ACC112 (cell line): Measurements from ENCODE around the gene EEF1A1.
"Not testable (repeated sequence)": the region's sequence is repeated elsewhere in the genome, so short reads cannot be mapped to it uniquely, and the experiment has no call there.

ENCODE experiments used
- H2AFZ ChIP-seq: fragments of 200-600 bp; sonication (generic); one replicate; pipeline ENCODE4 v1.6.0; 2017; ENCODE audit warnings: antibody characterized with exemption, low read length; ENCODE audit not compliant: unreplicated experiment
- H3K27ac ChIP-seq: fragments of 200-600 bp; sonication (generic); 2 replicates; pipeline ENCODE4 v1.5.1; 2014; ENCODE audit warnings: low read depth, mild to moderate bottlenecking, antibody characterized with exemption, low read length, moderate library complexity
- H3K27me3 ChIP-seq: fragments of 200-600 bp; sonication (generic); 2 replicates; pipeline ENCODE4 v1.6.1; 2014; ENCODE audit warnings: mild to moderate bottlenecking, antibody characterized with exemption, low read length, moderate library complexity, mixed read lengths; ENCODE audit not compliant: insufficient read depth
- H3K36me3 ChIP-seq: fragments of 200-600 bp; sonication (generic); 2 replicates; pipeline ENCODE4 v1.6.1; 2016; ENCODE audit warnings: mild to moderate bottlenecking, antibody characterized with exemption, low read length, moderate library complexity, mixed read lengths; ENCODE audit not compliant: insufficient read depth
- H3K4me1 ChIP-seq: fragments of 200-600 bp; sonication (generic); one replicate; pipeline ENCODE4 v1.6.1; 2016; ENCODE audit warnings: low read length, mixed read lengths; ENCODE audit not compliant: insufficient read depth, unreplicated experiment, control insufficient read depth
- H3K4me3 ChIP-seq: fragments of 200-600 bp; sonication (generic); 2 replicates; pipeline ENCODE4 v1.5.1; 2014; ENCODE audit warnings: mild to moderate bottlenecking, low read depth, low read length
- H3K79me2 ChIP-seq: fragments of 200-600 bp; sonication (generic); one replicate; pipeline ENCODE4 v1.6.0; 2016; ENCODE audit warnings: low read length; ENCODE audit not compliant: control insufficient read depth, unreplicated experiment, insufficient read depth

The EEF1A1 gene

GRCh38 chr6:73520688-73521350 is at the start of gene EEF1A1:
EEF1A1 (minus strand) TSS chr6:73521032; CDS start chr6:73520026, 1,006 bp downstream.
- Histone ChIP-seq H3K4me3 (peak within 1 kb of the TSS; percentile 99), H3K4me1 (peaks cover 37% of the 10 kb centered on the region), H3K27ac (peak within 1 kb of the TSS; percentile 99), H3K27me3 (no peaks in the 10 kb centered on the region), H3K79me2 (peaks cover 52% of the 10 kb centered on the region), H3K36me3 (peaks cover 45% of the 10 kb centered on the region), H2AFZ (peak within 1 kb of the TSS; percentile 9)

GRCh38 chr6:73569121-73569520 is 48.3 kb upstream of the EEF1A1 start:
- no peak overlapping the region for H3K4me3 ChIP-seq
- H3K27ac ChIP-seq: no peak overlapping the region
- no peak overlapping the region for H2AFZ ChIP-seq
- no peaks in the 10 kb centered on the region for H3K27me3 ChIP-seq
- H3K79me2 ChIP-seq: no peaks in the 10 kb centered on the region
- no peaks in the 10 kb centered on the region for H3K36me3 ChIP-seq
- H3K4me1 ChIP-seq: peaks cover 19% of the 10 kb centered on the region

GRCh38 chr6:73566954-73567591 is 46.2 kb upstream of the EEF1A1 start:
- Histone ChIP-seq H3K79me2 (no peaks in the 10 kb centered on the region), H2AFZ (peak overlapping the region; percentile 28), H3K4me1 (peaks cover 19% of the 10 kb centered on the region), H3K27ac (0 out of 2 replicates have a peak overlapping the region, but pooled peaks have one; percentile 1), H3K27me3 (no peaks in the 10 kb centered on the region), H3K36me3 (no peaks in the 10 kb centered on the region), H3K4me3 (no peak overlapping the region)

- not testable (repeated sequence) for H3K36me3 ChIP-seq, H3K79me2 ChIP-seq, H3K27ac ChIP-seq, H3K27me3 ChIP-seq, H3K4me3 ChIP-seq, H2AFZ ChIP-seq
- peaks cover 19% of the 10 kb centered on the region for H3K4me1 ChIP-seq
Measured at GRCh38 chr6:73566486-73566871, 45.6 kb upstream of the EEF1A1 start.

- H3K4me1 ChIP-seq: peaks cover 19% of the 10 kb centered on the region
- no peaks in the 10 kb centered on the region for H3K36me3 ChIP-seq
- no peak overlapping the region for H3K4me3 ChIP-seq
- H3K79me2 ChIP-seq: no peaks in the 10 kb centered on the region
- peak overlapping the region; percentile 92 for H2AFZ ChIP-seq
- H3K27ac ChIP-seq: no peak overlapping the region
- no peaks in the 10 kb centered on the region for H3K27me3 ChIP-seq
Measured at GRCh38 chr6:73565767-73566485, 45.1 kb upstream of the EEF1A1 start.

GRCh38 chr6:73564578-73565345 is 43.9 kb upstream of the EEF1A1 start:
- H3K27me3 ChIP-seq: no peaks in the 10 kb centered on the region
- peaks cover 21% of the 10 kb centered on the region for H3K4me1 ChIP-seq
- H3K27ac ChIP-seq: no peak overlapping the region
- peak overlapping the region; percentile 92 for H2AFZ ChIP-seq
- no peaks in the 10 kb centered on the region for H3K36me3 ChIP-seq
- no peak overlapping the region for H3K4me3 ChIP-seq
- H3K79me2 ChIP-seq: no peaks in the 10 kb centered on the region

- no peak overlapping the region for H3K4me3 ChIP-seq
- peaks cover 19% of the 10 kb centered on the region for H3K4me1 ChIP-seq
- no peaks in the 10 kb centered on the region for H3K36me3 ChIP-seq
- H3K27ac ChIP-seq: no peak overlapping the region
- no peaks in the 10 kb centered on the region for H3K79me2 ChIP-seq
- H2AFZ ChIP-seq: no peak overlapping the region
- no peaks in the 10 kb centered on the region for H3K27me3 ChIP-seq
Measured at GRCh38 chr6:73562558-73562957, 41.7 kb upstream of the EEF1A1 start.

GRCh38 chr6:73560853-73561407 is 40.1 kb upstream of the EEF1A1 start:
- Histone ChIP-seq H3K27ac (no peak overlapping the region), H3K79me2 (no peaks in the 10 kb centered on the region), H3K36me3 (no peaks in the 10 kb centered on the region), H3K4me1 (peaks cover 6% of the 10 kb centered on the region), H3K4me3 (no peak overlapping the region), H3K27me3 (no peaks in the 10 kb centered on the region), H2AFZ (no peak overlapping the region)

GRCh38 chr6:73560182-73560732 is 39.4 kb upstream of the EEF1A1 start:
- H3K4me3 ChIP-seq: no peak overlapping the region
- no peaks in the 10 kb centered on the region for H3K27me3 ChIP-seq
- peak overlapping the region; percentile 38 for H2AFZ ChIP-seq
- no peaks in the 10 kb centered on the region for H3K79me2 ChIP-seq
- H3K4me1 ChIP-seq: peaks cover 3% of the 10 kb centered on the region
- no peak overlapping the region for H3K27ac ChIP-seq
- H3K36me3 ChIP-seq: no peaks in the 10 kb centered on the region

- H3K27me3 ChIP-seq, H3K36me3 ChIP-seq, H3K4me1 ChIP-seq, H3K79me2 ChIP-seq, H2AFZ ChIP-seq, H3K4me3 ChIP-seq, H3K27ac ChIP-seq: not testable (repeated sequence)
Measured at GRCh38 chr6:73559399-73559794, 38.6 kb upstream of the EEF1A1 start.
